NCI-H1105 treated with DMSO at 0.1 percent for 48 hours (cell line): ENCODE data around the gene RPTOR.
"Not testable (repeated sequence)": the region's sequence is repeated elsewhere in the genome, so short reads cannot be mapped to it uniquely, and the experiment has no call there.

Experiments used
- DNase-seq: peaks from one replicate; lab custom pipeline; 2025; lab: John Stamatoyannopoulos, UW

The RPTOR gene

GRCh38 chr17:80546267-80546666 lies 1.6 kb downstream of the RPTOR start:
- no peak for DNase-seq

DNA sequence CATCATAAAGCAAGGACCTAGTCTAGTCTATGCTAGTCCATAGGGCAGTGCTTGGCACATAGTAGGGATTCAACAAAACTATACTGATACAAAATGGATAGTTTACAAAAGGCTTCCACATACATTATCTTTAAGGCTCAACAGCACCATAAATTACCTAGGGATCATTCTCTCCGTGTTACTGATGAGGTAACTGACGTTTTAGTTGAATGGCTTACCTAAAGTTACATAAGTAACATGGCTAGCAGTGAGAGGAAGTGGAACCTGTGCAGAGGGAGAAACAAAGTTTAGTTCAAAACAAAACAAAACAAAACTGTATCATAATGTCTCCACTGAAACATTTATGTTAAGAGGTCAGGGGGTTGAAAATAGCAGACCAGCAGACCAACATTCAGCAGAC lies 7.9 kb downstream of the RPTOR start:
- DNase-seq, result no peak

GRCh38 chr17:80555266-80555665 lies 10.6 kb downstream of the RPTOR start:
- no peak for DNase-seq

DNA sequence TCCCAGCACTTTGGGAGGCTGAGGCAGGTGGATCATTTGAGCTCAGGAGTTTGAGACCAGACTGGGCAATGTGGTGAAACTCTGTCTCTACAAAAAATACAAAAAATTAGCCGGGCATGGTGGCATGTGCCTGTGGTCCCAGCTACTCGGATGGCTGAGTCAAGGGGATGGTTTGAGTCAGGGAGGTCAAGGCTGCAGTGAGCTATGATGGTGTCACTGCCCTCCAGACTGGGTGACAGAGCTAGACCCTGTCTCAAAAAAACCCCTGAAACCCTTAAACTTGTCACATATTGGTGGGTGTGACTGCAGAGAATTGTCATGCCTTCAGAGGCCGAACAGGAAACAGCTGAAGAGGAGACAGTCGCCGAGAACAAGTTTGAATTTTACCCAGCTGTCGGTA lies 13.4 kb downstream of the RPTOR start:
- no peak for DNase-seq

- DNase-seq, result no peak
These were observed 15.2 kb downstream of the RPTOR start for GRCh38 chr17:80559825-80560251.

DNA sequence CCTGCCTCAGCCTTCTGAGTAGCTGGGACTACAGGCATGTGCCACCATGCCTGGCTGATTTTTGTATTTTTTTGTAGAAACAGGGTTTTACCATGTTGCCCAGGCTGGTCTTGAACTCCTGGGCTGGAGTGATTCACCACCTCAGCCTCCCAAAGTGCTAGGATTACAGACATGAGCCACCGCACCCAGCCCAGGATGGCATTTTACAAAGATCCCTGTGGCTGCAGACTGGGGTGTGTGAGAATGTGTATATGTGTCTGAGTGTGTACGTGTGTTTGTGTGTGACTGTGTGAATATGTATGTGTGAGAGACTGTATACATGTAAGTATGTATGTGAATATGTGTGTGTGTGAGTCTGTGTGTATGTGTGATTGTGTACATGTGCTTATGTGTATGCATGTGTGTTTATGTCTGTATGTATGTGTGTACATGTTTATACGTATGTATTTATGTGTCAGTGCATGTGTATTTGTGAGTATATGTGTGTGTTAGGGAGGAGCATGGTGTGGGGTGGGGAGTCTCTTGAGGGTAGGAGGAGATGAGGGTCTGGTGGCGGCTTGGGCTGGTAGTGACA lies 17.0 kb downstream of the RPTOR start:
- no peak for DNase-seq

- no peak for DNase-seq
These were observed 19.9 kb downstream of the RPTOR start for GRCh38 chr17:80564545-80564944.

DNA sequence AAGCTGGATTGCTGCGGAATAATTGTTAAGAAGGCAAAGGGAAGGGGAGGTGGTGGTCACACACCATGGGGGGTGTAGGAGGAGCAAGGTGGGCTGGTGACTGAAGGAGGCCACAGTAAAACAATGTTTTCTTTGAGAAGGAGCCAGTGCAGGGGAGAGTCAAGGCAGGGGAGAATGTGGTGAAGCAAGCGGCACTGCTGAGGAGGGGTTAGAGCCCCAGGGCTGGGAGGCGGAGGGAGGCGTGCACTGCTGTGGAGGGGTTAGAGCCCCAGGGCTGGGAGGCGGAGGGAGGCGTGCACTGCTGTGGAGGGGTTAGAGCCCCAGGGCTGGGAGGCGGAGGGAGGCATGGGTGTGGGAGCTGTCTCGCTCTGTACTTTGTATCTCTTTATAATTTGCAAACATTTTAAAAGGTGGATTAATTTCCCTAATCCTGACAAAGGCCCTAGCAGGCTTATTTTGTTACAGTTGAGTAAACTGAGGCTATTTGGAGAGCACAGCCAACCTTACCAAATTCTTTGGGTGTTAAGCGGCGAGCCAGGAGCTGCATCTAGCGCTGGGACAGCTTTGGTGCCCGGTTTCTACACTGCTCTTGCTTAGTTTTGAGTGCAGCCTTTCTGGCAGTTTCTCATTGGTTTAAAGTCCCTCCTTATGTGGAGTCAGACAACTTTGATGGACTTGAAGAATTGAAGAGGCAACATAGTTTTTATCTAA lies 20.9 kb downstream of the RPTOR start:
- DNase-seq, result no peak

- DNase-seq, result no peak
These were observed 21.4 kb downstream of the RPTOR start for GRCh38 chr17:80566054-80566400.

DNA sequence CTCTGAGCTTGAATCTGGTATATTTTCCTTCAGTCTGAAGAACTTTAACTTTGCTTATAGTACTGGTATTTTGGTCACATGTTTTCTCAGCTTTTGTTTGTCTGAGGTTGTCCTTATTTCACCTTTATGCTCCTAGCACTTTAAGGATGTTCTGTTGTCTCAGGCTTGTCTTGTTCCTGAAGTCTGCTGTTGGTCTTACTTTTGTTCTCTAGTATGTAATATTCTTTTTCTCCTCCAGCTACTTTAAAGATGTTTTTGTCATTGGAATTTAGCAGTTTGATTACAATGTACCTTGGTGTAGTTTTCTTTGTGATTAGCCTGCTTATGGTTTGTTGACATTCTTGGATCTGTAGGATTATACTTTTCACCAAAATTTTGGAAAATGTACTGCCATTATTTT lies 23.6 kb downstream of the RPTOR start:
- no peak for DNase-seq

DNA sequence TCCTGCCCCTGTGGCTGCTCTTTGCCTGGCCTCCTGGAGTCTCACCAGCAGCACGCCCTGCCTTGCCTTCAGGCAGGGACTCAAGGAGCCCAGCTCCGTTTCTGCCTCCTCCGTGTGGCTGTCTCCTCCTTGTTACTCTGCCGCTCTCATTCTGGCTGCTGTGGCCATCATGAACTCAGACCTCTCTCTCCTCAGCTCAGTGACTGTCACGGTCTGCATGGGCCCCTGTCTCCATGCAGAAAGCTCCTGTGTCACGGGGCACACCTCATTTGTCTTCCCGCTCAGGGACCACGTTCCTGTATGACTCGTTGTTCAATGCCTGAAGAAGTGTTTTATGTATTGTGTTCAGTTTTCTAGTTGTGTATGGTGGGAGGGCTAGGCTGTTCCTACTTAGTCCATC lies 25.3 kb downstream of the RPTOR start:
- no peak for DNase-seq

DNA sequence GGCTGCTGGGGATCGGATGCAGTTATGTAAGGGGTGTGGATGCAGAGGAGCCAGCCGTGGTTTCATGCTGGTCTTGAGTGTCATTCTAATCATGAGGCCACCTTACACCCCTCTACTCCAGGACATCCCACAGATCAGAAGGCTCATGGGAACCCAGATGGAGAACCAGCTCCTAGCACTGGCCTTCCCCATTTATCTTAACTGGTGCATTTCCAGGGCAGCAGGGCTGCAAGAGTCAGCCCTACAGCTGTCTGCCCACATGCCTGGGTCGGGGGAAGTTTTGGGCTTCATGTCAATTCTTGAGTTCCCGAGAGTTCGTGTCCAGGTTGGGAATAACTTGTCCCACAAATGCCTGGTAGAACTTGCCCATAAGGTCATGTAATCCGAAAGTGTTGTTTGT lies 29.1 kb downstream of the RPTOR start:
- DNase-seq, result no peak

- DNase-seq, result no peak
These were observed 29.9 kb downstream of the RPTOR start for GRCh38 chr17:80574496-80574895.

GRCh38 chr17:80575057-80575875 lies 30.6 kb downstream of the RPTOR start:
- DNase-seq, result peak; percentile 26

DNA sequence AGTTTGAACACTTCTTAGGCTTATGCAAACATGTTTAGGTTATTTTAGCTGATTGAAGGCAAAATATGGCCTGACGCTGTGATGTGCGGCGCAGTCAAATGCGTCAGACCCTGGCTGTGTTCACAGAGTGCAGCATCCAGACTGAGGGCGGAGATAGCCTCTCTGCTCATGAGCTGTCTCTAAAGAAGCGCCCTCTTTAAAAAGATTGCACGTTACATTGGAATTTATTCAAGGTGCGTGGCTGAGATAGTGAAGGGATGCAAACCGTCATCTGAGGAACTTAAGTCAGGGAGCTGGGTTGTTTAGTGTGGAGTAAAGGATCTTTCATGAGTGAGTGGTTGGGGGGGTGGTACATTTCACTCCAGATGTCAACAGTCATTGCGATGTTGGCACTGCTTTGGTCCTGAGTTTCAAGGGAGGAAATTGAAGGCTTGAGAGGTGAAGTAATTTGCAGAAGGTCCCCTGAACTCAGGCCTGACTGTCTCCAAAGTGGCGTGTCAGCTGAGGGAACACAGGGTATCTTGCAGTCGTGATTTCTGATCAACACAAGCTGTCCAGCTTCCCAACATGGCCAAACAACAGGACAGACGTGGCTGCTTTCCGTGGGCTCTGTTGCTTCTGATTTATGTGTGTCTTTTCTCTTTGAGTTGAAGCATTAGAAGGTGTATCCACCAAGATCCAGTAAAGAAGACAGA lies 33.4 kb downstream of the RPTOR start:
- no peak for DNase-seq

- not testable (repeated sequence) for DNase-seq
These were observed 34.2 kb downstream of the RPTOR start for GRCh38 chr17:80578668-80579388.

- DNase-seq, result no peak
These were observed 37.5 kb downstream of the RPTOR start for GRCh38 chr17:80582165-80582564.

- no peak for DNase-seq
These were observed 39.7 kb downstream of the RPTOR start for GRCh38 chr17:80584176-80584905.

- DNase-seq, result no peak
These were observed 41.5 kb downstream of the RPTOR start for GRCh38 chr17:80585890-80586845.

DNA sequence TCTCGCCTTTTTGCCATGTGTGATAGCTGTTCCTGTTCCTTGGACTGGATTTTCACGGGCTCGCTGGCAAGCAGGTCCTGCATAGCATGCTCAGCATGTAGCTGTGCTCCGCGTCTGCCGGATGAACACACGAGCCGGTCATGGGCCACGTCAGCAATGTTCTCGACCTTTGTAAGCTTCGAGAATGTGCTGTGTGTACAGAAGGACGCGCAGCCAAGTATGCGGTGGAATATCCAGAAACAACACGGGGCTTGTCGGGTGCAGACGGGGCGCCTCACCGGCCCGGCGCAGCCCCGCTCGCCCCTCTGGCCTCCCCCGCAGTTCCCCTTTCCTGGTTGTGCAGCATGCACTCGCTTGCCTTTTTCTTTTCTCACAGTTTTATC lies 42.2 kb downstream of the RPTOR start:
- no peak for DNase-seq
